Effector memory CD4-positive, alpha-beta T cell (primary cell): ENCODE measurements around the gene FSD1L.
"Not testable (repeated sequence)": the region's sequence is repeated elsewhere in the genome, so short reads cannot be mapped to it uniquely, and the experiment has no call there.

Source experiments
- DNase-seq, 3 donors: peaks; one replicate each; pipeline ENCODE4 v3.0.0-alpha.2; 2020
- H3K27ac ChIP-seq: 2 replicates; pipeline ENCODE4 v1.7.0; 2013; ENCODE audit warnings: mild to moderate bottlenecking, low read length, moderate library complexity; ENCODE audit not compliant: insufficient read depth, poor library complexity, severe bottlenecking
- H3K27me3 ChIP-seq: replicated peaks from 2 replicates; pipeline ENCODE4 v1.7.0; 2013; ENCODE audit warnings: mild to moderate bottlenecking, low read length; ENCODE audit not compliant: insufficient read depth, control insufficient read depth, poor library complexity, severe bottlenecking
- H3K36me3 ChIP-seq: 2 replicates; pipeline ENCODE4 v1.7.0; 2013; ENCODE audit warnings: mild to moderate bottlenecking, low read length, moderate library complexity; ENCODE audit not compliant: control insufficient read depth, insufficient read depth
- H3K4me1 ChIP-seq: 2 replicates; pipeline ENCODE4 v1.7.0; 2013; ENCODE audit warnings: low read length, mild to moderate bottlenecking; ENCODE audit not compliant: control insufficient read depth, insufficient read depth, poor library complexity, severe bottlenecking
- H3K4me3 ChIP-seq: 2 replicates; pipeline ENCODE4 v1.7.0; 2013; ENCODE audit warnings: low read length, low read depth, mild to moderate bottlenecking; ENCODE audit not compliant: insufficient read depth, poor library complexity, severe bottlenecking
- H3K9me3 ChIP-seq: 2 replicates; pipeline ENCODE4 v1.7.0; 2013; ENCODE audit warnings: mild to moderate bottlenecking, low read length, moderate library complexity; ENCODE audit not compliant: control insufficient read depth

FSD1L gene

DNA sequence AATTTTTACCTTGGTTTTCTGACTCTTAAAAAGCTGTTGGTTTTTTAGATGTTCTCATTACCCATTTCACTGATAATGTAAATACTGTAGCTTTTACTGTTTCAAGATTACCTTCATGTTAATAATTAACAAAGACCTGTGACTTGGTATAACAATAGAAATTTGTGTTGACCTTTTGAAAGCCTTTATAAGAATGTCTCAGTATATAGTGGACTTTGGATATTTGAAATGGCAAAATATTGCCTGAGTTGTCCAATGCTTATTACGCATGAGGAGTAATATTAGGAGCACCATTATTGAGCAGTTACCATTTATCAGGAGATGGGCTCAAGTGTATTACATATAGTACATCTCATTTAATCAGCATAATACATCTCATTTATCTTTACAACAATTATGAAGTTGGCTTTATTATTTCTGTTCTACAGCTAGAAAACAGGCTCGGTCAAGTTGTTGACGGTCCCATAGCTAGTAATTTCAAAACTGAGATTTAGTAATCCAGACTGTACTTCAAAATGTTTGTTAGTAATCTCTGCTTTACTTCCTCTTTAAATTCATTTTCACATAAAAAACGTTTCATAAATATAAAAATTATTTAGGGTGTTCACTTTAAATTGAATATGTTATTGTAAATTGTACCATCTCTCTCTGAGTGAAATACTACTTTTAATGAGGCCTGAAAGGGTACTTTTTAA, 59.4 kb downstream of the FSD1L start:
- no peaks in the 10 kb centered on the region for H3K36me3 ChIP-seq
- no peak overlapping the region for H3K4me3 ChIP-seq
- no peaks in the 10 kb centered on the region for H3K9me3 ChIP-seq
- DNase-seq, result no peak
- no peak overlapping the region for H3K27ac ChIP-seq
- no peaks in the 10 kb centered on the region for H3K27me3 ChIP-seq
- H3K4me1 ChIP-seq, result no peaks in the 10 kb centered on the region

- no peak overlapping the region for H3K4me3 ChIP-seq
- H3K4me1 ChIP-seq, result no peaks in the 10 kb centered on the region
- H3K9me3 ChIP-seq, result no peaks in the 10 kb centered on the region
- no peaks in the 10 kb centered on the region for H3K27me3 ChIP-seq
- H3K27ac ChIP-seq, result no peak overlapping the region
- DNase-seq, result no peak
- H3K36me3 ChIP-seq, result no peaks in the 10 kb centered on the region
Measured at GRCh38 chr9:105508530-105508929, 60.7 kb downstream of the FSD1L start.

DNA sequence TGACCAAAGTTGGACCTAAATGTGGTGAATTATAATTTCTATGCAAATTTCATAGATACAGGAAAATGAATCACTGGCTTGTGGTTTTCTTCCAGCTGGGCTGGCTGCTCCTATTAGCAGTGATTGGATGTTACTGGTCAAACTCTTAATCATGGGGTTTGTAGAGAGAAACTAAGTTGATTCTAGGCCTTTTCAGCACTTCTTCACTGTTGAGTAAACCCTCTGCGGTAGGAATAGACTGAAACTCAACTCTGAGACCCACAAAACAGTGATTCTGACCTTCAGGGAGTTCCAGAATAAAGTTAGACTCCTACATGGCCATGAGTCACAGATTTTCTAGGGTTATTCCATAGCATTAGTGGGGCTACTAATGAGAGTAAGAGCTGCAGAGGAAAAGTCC, 62.2 kb downstream of the FSD1L start:
- Histone ChIP-seq H3K27me3 (no peaks in the 10 kb centered on the region), H3K36me3 (no peaks in the 10 kb centered on the region), H3K27ac (no peak overlapping the region), H3K4me3 (no peak overlapping the region), H3K9me3 (no peaks in the 10 kb centered on the region), H3K4me1 (no peaks in the 10 kb centered on the region)
- no peak for DNase-seq

DNA sequence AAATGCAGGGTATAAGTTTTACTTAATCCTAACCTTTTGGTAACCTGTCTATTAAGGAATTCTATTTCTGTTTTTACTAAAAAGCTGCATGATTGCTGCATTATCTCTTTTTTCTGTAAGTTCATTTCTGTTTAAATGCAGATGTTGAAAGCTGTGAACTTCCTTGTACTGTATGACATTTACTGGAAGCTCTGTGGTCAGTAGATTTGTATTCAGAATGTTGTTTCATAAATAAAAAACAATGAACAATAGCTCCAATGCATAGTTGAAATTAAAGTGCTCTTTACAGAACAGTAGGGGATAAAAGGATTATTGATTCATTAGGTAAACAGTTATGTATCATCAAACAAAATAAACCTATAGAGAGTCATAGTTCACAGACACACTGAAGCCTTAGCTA, 63.6 kb downstream of the FSD1L start:
- Histone ChIP-seq H3K4me3 (no peak overlapping the region), H3K36me3 (no peaks in the 10 kb centered on the region), H3K4me1 (no peaks in the 10 kb centered on the region), H3K27ac (no peak overlapping the region), H3K9me3 (no peaks in the 10 kb centered on the region), H3K27me3 (no peaks in the 10 kb centered on the region)
- no peak for DNase-seq

DNA sequence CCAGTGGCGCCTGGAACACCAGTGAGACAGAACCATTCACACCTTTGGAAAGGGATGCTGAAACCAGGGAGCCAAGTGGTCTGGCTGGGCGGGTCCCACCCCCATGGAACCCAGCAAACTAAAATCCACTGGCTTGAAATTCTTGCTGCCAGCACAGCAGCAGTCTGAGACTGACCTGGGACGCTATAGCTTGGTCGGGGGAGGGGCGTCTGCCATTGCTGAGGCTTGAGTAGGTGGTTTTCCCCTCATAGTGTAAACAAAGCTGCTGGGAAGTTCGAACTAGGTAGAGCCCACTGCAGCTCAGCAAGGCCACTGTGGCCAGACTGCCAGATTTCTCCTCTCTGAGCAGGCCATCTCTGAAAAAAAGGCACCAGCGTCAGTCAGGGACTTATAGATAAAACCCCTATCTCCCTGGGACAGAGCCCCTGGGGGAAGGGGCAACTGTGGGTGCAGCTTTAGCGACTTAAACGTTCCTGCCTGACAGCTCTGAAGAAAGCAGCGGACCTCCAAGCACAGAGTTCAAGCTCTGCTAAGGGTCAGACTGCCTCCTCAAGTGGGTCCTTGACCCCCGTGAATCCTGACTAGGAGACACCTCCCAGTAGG, 68.1 kb downstream of the FSD1L start:
- Histone ChIP-seq H3K4me1 (no peaks in the 10 kb centered on the region), H3K9me3 (no peaks in the 10 kb centered on the region), H3K27ac (no peak overlapping the region), H3K27me3 (no peaks in the 10 kb centered on the region), H3K36me3 (no peaks in the 10 kb centered on the region), H3K4me3 (no peak overlapping the region)
- no peak for DNase-seq

- peak in 1 of 3 donors; percentile 17 for DNase-seq
Measured at GRCh38 chr9:105519710-105520369, 72.0 kb downstream of the FSD1L start.

GRCh38 chr9:105520992-105521391, 73.2 kb downstream of the FSD1L start:
- not testable (repeated sequence) for DNase-seq, H3K27ac ChIP-seq, H3K36me3 ChIP-seq, H3K27me3 ChIP-seq, H3K9me3 ChIP-seq, H3K4me3 ChIP-seq, H3K4me1 ChIP-seq

More at GRCh38 chr9:105519710-105520369, 72.0 kb downstream of the FSD1L start:
- not testable (repeated sequence) for H3K36me3 ChIP-seq, H3K9me3 ChIP-seq, H3K4me1 ChIP-seq, H3K27me3 ChIP-seq, H3K27ac ChIP-seq, H3K4me3 ChIP-seq

DNA sequence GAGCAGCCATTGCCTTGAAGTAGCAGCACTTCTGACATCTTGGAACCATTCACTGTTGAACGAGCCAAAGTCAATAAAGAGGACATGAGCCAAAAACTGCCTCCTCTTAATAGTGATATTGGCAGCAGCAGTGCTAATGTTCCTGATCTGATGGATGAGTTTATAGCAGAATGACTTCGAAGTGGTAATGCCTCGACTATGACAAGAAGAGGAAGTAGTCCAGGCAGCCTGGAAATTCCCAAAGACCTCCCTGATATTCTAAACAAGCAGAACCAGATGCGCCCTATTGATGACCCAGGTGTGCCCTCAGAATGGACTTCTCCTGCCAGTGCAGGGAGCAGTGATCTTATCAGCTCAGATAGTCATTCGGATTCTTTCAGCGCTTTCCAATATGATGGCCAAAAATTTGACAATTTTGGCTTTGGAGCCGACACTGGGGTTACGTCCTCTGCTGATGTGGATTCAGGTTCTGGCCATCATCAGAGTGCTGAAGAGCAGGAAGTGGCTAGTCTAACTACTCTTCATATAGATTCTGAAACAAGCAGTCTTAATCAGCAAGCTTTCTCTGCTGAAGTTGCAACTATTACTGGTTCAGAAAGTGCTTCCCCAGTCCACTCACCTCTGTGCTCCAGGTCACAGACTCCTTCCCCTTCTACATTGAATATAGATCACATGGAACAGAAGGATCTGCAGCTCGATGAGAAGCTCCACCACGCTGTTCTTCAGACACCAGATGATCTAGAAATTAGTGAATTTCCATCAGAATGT, 75.0 kb downstream of the FSD1L start:
- not testable (repeated sequence) for H3K36me3 ChIP-seq, H3K4me1 ChIP-seq, H3K9me3 ChIP-seq, H3K27me3 ChIP-seq, H3K4me3 ChIP-seq, DNase-seq, H3K27ac ChIP-seq

- H3K27me3 ChIP-seq, result no peaks in the 10 kb centered on the region
- H3K4me1 ChIP-seq, result no peaks in the 10 kb centered on the region
- no peaks in the 10 kb centered on the region for H3K9me3 ChIP-seq
- H3K27ac ChIP-seq, result no peak overlapping the region
- no peak overlapping the region for H3K4me3 ChIP-seq
- no peak for DNase-seq
- no peaks in the 10 kb centered on the region for H3K36me3 ChIP-seq
Measured at GRCh38 chr9:105531530-105531929, 83.7 kb downstream of the FSD1L start.
